CD14-positive monocyte (primary cell): Measurements from ENCODE around the gene HSD17B8. TPM values are rescaled to one million over a fixed set of nuclear protein-coding genes. Genes with fewer than 3 reads are reported as not detected.
A peak's percentile ranks its signal among the peaks of the same experiment; 100 is the strongest.

ENCODE experiments used
- DNase-seq, 3 donors: peaks; one replicate each; pipeline ENCODE4 v3.0.0-alpha.2; 2011 to 2022
- H2AFZ ChIP-seq: 2 replicates; pipeline ENCODE4 v1.6.0; 2012; ENCODE audit warnings: mild to moderate bottlenecking, low read depth, low read length, inconsistent platforms; ENCODE audit not compliant: insufficient read depth, poor library complexity, severe bottlenecking
- H3K27ac ChIP-seq, 2 donors: 1 replicate in 1 of 2; 2 replicates in 1 of 2; pipeline ENCODE4 v1.5.1; 2012 to 2013; ENCODE audit warnings: low read length in 2 of 2, control low read depth in 1 of 2, inconsistent platforms in 1 of 2, low read depth in 1 of 2, mild to moderate bottlenecking in 1 of 2
- H3K27me3 ChIP-seq, 2 donors: one replicate each; pipeline versions ENCODE4 v1.6.0 to v1.6.1; 2011 to 2013; ENCODE audit warnings: low read length in 2 of 2; ENCODE audit not compliant: control insufficient read depth in 2 of 2, insufficient read depth in 2 of 2
- H3K36me3 ChIP-seq, 2 donors: replicated peaks in 1 of 2; 1 replicate in 1 of 2; 2 replicates in 1 of 2; pipeline versions ENCODE4 v1.5.1 to v1.6.1; 2012 to 2013; ENCODE audit warnings: low read length in 2 of 2, control low read depth in 1 of 2, inconsistent platforms in 1 of 2, mild to moderate bottlenecking in 1 of 2; ENCODE audit not compliant: insufficient read depth in 2 of 2, control insufficient read depth in 1 of 2
- H3K4me1 ChIP-seq, 2 donors: 1 replicate in 1 of 2; 2 replicates in 1 of 2; pipeline versions ENCODE4 v1.5.1 to v1.6.1; 2012 to 2013; ENCODE audit warnings: low read length in 2 of 2, control low read depth in 1 of 2, inconsistent platforms in 1 of 2, mild to moderate bottlenecking in 1 of 2, moderate library complexity in 1 of 2; ENCODE audit not compliant: insufficient read depth in 2 of 2, control insufficient read depth in 1 of 2
- H3K4me2 ChIP-seq: replicated peaks from 2 replicates; pipeline ENCODE3; 2012; ENCODE audit warnings: low read length, moderate library complexity, mild to moderate bottlenecking; ENCODE audit not compliant: poor library complexity, severe bottlenecking; ENCODE audit errors: extremely low read depth
- H3K4me3 ChIP-seq, 3 experiments: fragments of 200-600 bp in 1 of 3; sonication (generic) in 1 of 3; replicated peaks in 1 of 3; 1 replicate in 2 of 3; 2 replicates in 1 of 3; pipeline ENCODE4 v1.5.1; 2011 to 2013; ENCODE audit warnings: low read length in 3 of 3, mild to moderate bottlenecking in 3 of 3, control low read depth in 2 of 3, low read depth in 2 of 3, inconsistent platforms in 1 of 3, moderate library complexity in 1 of 3
- H3K79me2 ChIP-seq: 2 replicates; pipeline ENCODE4 v1.6.0; 2012; ENCODE audit warnings: mild to moderate bottlenecking, control low read depth, inconsistent platforms, low read length, moderate library complexity; ENCODE audit not compliant: insufficient read depth
- H3K9ac ChIP-seq: 2 replicates; pipeline ENCODE4 v1.6.0; 2017; ENCODE audit warnings: low read length, mild to moderate bottlenecking; ENCODE audit not compliant: insufficient read depth, poor library complexity, severe bottlenecking
- H3K9me3 ChIP-seq, 2 donors: replicated peaks in 1 of 2; 1 replicate in 1 of 2; 2 replicates in 1 of 2; pipeline versions ENCODE4 v1.5.1 to v1.6.1; 2012 to 2013; ENCODE audit warnings: low read length in 2 of 2, control low read depth in 1 of 2; ENCODE audit not compliant: control insufficient read depth in 1 of 2, insufficient read depth in 1 of 2
- H4K20me1 ChIP-seq: 2 replicates; pipeline ENCODE4 v1.6.0; 2012; ENCODE audit warnings: mild to moderate bottlenecking, low read length, control low read depth, moderate library complexity; ENCODE audit not compliant: insufficient read depth
- H3K27ac Mint-ChIP-seq, 7 donors: one replicate each; pipeline ENCODE4 v1.8.0; 2020; ENCODE audit warnings: mild to moderate bottlenecking in 7 of 7, mixed read lengths in 7 of 7, moderate library complexity in 6 of 7, inconsistent platforms in 2 of 7
- H3K27me3 Mint-ChIP-seq, 3 donors: one replicate each; pipeline ENCODE4 v1.8.0; 2021 to 2022; ENCODE audit warnings: low read depth in 3 of 3, mild to moderate bottlenecking in 3 of 3, mixed read lengths in 3 of 3, moderate library complexity in 3 of 3, inconsistent platforms in 1 of 3
- H3K36me3 Mint-ChIP-seq, 2 donors: one replicate each; pipeline ENCODE4 v1.8.0; 2020; ENCODE audit warnings: mixed read lengths in 2 of 2, inconsistent platforms in 1 of 2, mild to moderate bottlenecking in 1 of 2
- H3K4me1 Mint-ChIP-seq: one replicate; pipeline ENCODE4 v1.8.0; 2020; ENCODE audit warnings: mild to moderate bottlenecking, mixed read lengths
- H3K4me3 Mint-ChIP-seq, 2 donors: one replicate each; pipeline ENCODE4 v1.8.0; 2020; ENCODE audit warnings: mild to moderate bottlenecking in 2 of 2, mixed read lengths in 2 of 2, moderate library complexity in 1 of 2
- H3K9me3 Mint-ChIP-seq, 7 donors: one replicate each; pipeline ENCODE4 v1.8.0; 2020 to 2022; ENCODE audit warnings: mixed read lengths in 7 of 7, mild to moderate bottlenecking in 6 of 7, moderate library complexity in 6 of 7, inconsistent platforms in 2 of 7
- CTCF ChIP-seq: fragments of 200-600 bp; IDR thresholded peaks from one replicate; pipeline ENCODE4 v1.8.0; 2022; ENCODE audit warnings: antibody characterized with exemption, mild to moderate bottlenecking
- WGBS: methylation state at CpG from one replicate; pipeline ENCODE4 v1.1.5; 2013; ENCODE audit warnings: missing lambda C conversion rate; ENCODE audit not compliant: insufficient coverage; 5-methylcytosine and 5-hydroxymethylcytosine counted together
- intact Hi-C, 2 donors: fragments of 100-400 bp; cut with micrococcal nuclease; formaldehyde crosslinking; loops; one replicate each; pipeline versions ENCODE4 v1.15.0 to v1.15.1; 2023
- polyA minus RNA-seq: library from RNA; depleted of rRNA, polyadenylated mRNA; stranded (reverse); fragments of >200 nt; gene quantifications from 2 replicates; pipeline ENCODE4 v1.2.3, GENCODE V29; 2012
- polyA plus RNA-seq, 3 donors: library from polyadenylated mRNA; depleted of rRNA in 1 of 3; unstranded in 2 of 3; stranded (reverse) in 1 of 3; fragments of 300-500 nt in 2 of 3; fragments of >200 nt in 1 of 3; fragmentation: Illumina TruSeq in 2 of 3; gene quantifications; 1 replicate in 2 of 3; 2 replicates in 1 of 3; pipeline ENCODE4 v1.2.3, GENCODE V29; 2012 to 2021
- total RNA-seq, 12 experiments: library from RNA in 1 of 12; stranded (reverse) in 1 of 12; fragments of 120-200 nt in 1 of 12; gene quantifications; one replicate each; pipeline ENCODE4 v1.2.4 and lab custom pipeline; 2013 to 2026; ENCODE audit warnings: mixed read lengths in 6 of 12, inconsistent platforms in 1 of 12

Gene HSD17B8
- 3.1 TPM for total RNA-seq (2013)
- 10 to 100 TPM in 1 of 3 donors, 1 to 10 TPM in 2; 3.8 to 10.6 (median 4.7) TPM for polyA plus RNA-seq
- polyA minus RNA-seq = 3.2 and 6.4 TPM in 2 replicates
- 0.17 to 2.7 (median 1.7) reads per million in 11 experiments for total RNA-seq (lab: John Stamatoyannopoulos, UW)

- peak; percentile 86 to 95 (median 86) for DNase-seq
- Histone ChIP-seq H3K27ac (peak within 1 kb of the TSS in 1 of 2 donors; percentile 52), H4K20me1 (peaks cover 15% of the 10 kb centered on the region), H3K4me2 (peak within 1 kb of the TSS; percentile 90), H3K27me3 (no peaks in the 10 kb centered on the region), H2AFZ (peak within 1 kb of the TSS; percentile 84), H3K36me3 (peaks cover 20 to 23% of the 10 kb centered on the region in 2 donors), H3K9me3 (no peaks in the 10 kb centered on the region), H3K4me1 (peaks cover 42 to 59% of the 10 kb centered on the region in 2 donors), H3K79me2 (peaks cover 35% of the 10 kb centered on the region), H3K4me3 (peak within 1 kb of the TSS; percentile 62 to 84 (median 74)), H3K9ac (peak within 1 kb of the TSS; percentile 56)
- intact Hi-C loops = loop anchor here (5.0 to 10.0 kb wide), 2 partner anchors 93 to 210 kb away; partner anchors contain the start of genes CUTA (in 1 of the 2), PHF1 (in 1 of the 2) and RGL2 (in 1 of the 2)
- Mint-ChIP-seq H3K27ac (peak within 1 kb of the TSS; percentile 37 to 84 (median 66)), H3K36me3 (peaks cover 25 to 27% of the 10 kb centered on the region in 2 donors), H3K4me1 (peaks cover 54% of the 10 kb centered on the region), H3K4me3 (peak within 1 kb of the TSS; percentile 83 to 90), H3K9me3 (peaks cover 0 to 3% (median 0%) of the 10 kb centered on the region in 7 donors), H3K27me3 (peaks cover 0 to 13% (median 12%) of the 10 kb centered on the region in 3 donors)
- 0% methylated on average over 24 of the region's 48 CpGs for WGBS
- no peak for TF ChIP-seq CTCF
Observed at GRCh38 chr6:33204415-33205190, at the start of gene HSD17B8. Gene HSD17B8 (plus strand): TSS chr6:33204655. CDS start chr6:33204669, 14 bp downstream.

- H3K4me1 Mint-ChIP-seq = peaks cover 12% of the 10 kb centered on the region
- Histone ChIP-seq H3K27me3 (no peaks in the 10 kb centered on the region), H2AFZ (no peak overlapping the region), H3K79me2 (no peaks in the 10 kb centered on the region), H3K36me3 (no peaks in the 10 kb centered on the region), H4K20me1 (no peaks in the 10 kb centered on the region), H3K4me2 (no peak overlapping the region), H3K4me3 (no peak overlapping the region), H3K9me3 (peaks cover 9 to 11% of the 10 kb centered on the region in 2 donors), H3K9ac (no peak overlapping the region), H3K4me1 (peaks cover 11 to 14% of the 10 kb centered on the region in 2 donors), H3K27ac (no peak overlapping the region)
- no peaks in the 10 kb centered on the region for H3K36me3 Mint-ChIP-seq
- DNase-seq = no peak
- H3K27me3 Mint-ChIP-seq = peaks cover 3 to 10% (median 5%) of the 10 kb centered on the region in 3 donors
- peaks cover 8 to 20% (median 17%) of the 10 kb centered on the region in 7 donors for H3K9me3 Mint-ChIP-seq
- TF ChIP-seq CTCF = no peak
- intact Hi-C loops = loop anchor here in 1 of 2 donors (5.0 kb wide), 1 partner anchor 34 kb away; no protein-coding TSS in a partner anchor
- H3K4me3 Mint-ChIP-seq = no peak overlapping the region
- no peak overlapping the region for H3K27ac Mint-ChIP-seq
- WGBS = 96% methylated on average over 5 of the region's 6 CpGs
Observed at GRCh38 chr6:33156561-33156960, 47.9 kb upstream of the HSD17B8 start.
